ENCODE measurements around the gene FAM131A. TPM values are rescaled to one million over a fixed set of nuclear protein-coding genes. Genes with fewer than 3 reads are reported as not detected.
"Not testable (repeated sequence)": the region's sequence is repeated elsewhere in the genome, so short reads cannot be mapped to it uniquely, and the experiment has no call there.

FAM131A gene
- total and polyA plus RNA-seq, 8 donors: 12.4 to 19.3 (median 14.9) TPM

GRCh38 chr3:184338511-184338945 is 1.1 kb downstream of the FAM131A start:
- DNase-seq: peak in 2 of 4 donors; percentile 81 to 88
- ATAC-seq: no peak

GRCh38 chr3:184339001-184339400 is 1.6 kb downstream of the FAM131A start:
- peak overlapping the region in 1 of 2 donors; percentile 38 for H3K27ac ChIP-seq
- H3K4me3 ChIP-seq: no peak overlapping the region
- TF ChIP-seq CTCF (IDR thresholded peaks at IDR 0.05): no peak
- no peak for ATAC-seq
- DNase-seq: no peak
- H3K4me1 ChIP-seq: peaks cover 19 to 63% of the 10 kb centered on the region in 2 donors
- no peaks in the 10 kb centered on the region for H3K27me3 ChIP-seq
- intact Hi-C loops (cut with DNase I): no loop called here
- H3K36me3 ChIP-seq: peaks cover 6 to 40% of the 10 kb centered on the region in 2 donors
- no peaks in the 10 kb centered on the region for H3K9me3 ChIP-seq

More at GRCh38 chr3:184338511-184338945, 1.1 kb downstream of the FAM131A start:
- no peaks in the 10 kb centered on the region for H3K9me3 ChIP-seq
- no peaks in the 10 kb centered on the region for H3K27me3 ChIP-seq
- H3K4me3 ChIP-seq: no peak overlapping the region
- intact Hi-C loops (cut with DNase I): no loop called here
- peaks cover 6 to 41% of the 10 kb centered on the region in 2 donors for H3K36me3 ChIP-seq
- TF ChIP-seq CTCF (IDR thresholded peaks at IDR 0.05): no peak
- peaks cover 19 to 66% of the 10 kb centered on the region in 2 donors for H3K4me1 ChIP-seq
- H3K27ac ChIP-seq: peak overlapping the region; percentile 38 to 90

GRCh38 chr3:184339451-184340135 is 2.2 kb downstream of the FAM131A start:
- DNase-seq: peak in 1 of 4 donors; percentile 58
- ATAC-seq; H3K27ac ChIP-seq; H3K9me3 ChIP-seq; H3K27me3 ChIP-seq; H3K4me3 ChIP-seq; intact Hi-C loops (cut with DNase I): not testable (repeated sequence)
- peaks cover 5 to 40% of the 10 kb centered on the region in 2 donors for H3K36me3 ChIP-seq
- H3K4me1 ChIP-seq: peaks cover 19 to 57% of the 10 kb centered on the region in 2 donors

GRCh38 chr3:184341925-184342324 is 4.5 kb downstream of the FAM131A start:
- H3K9me3 ChIP-seq: no peaks in the 10 kb centered on the region
- no peak overlapping the region for H3K4me3 ChIP-seq
- intact Hi-C loops (cut with DNase I): no loop called here
- TF ChIP-seq CTCF (IDR thresholded peaks at IDR 0.05): no peak
- DNase-seq: peak in 2 of 4 donors; percentile 84 to 89
- H3K27ac ChIP-seq: no peak overlapping the region
- H3K4me1 ChIP-seq: peaks cover 10 to 45% of the 10 kb centered on the region in 2 donors
- peaks cover 0 to 39% of the 10 kb centered on the region in 2 donors for H3K36me3 ChIP-seq
- peak; percentile 82 for ATAC-seq
- H3K27me3 ChIP-seq: no peaks in the 10 kb centered on the region

GRCh38 chr3:184343200-184343876 is 5.9 kb downstream of the FAM131A start:
- peak in 1 of 4 donors; percentile 55 for DNase-seq
- Histone ChIP-seq H3K4me1 (peaks cover 0 to 31% of the 10 kb centered on the region in 2 donors), H3K9me3 (no peaks in the 10 kb centered on the region), H3K4me3 (no peak overlapping the region), H3K27ac (no peak overlapping the region), H3K36me3 (peaks cover 0 to 39% of the 10 kb centered on the region in 2 donors), H3K27me3 (no peaks in the 10 kb centered on the region)
- intact Hi-C loops (cut with DNase I): no loop called here
- no peak for TF ChIP-seq CTCF (IDR thresholded peaks at IDR 0.05)
- no peak for ATAC-seq
